Muscle of arm (tissue), 12 donors: Measurements from ENCODE around the gene ERBB4. TPM values are rescaled to one million over a fixed set of nuclear protein-coding genes. Genes with fewer than 3 reads are reported as not detected.

ENCODE experiments used
- DNase-seq: peaks from one replicate; pipeline ENCODE4 v3.0.0-alpha.2; 2013
- polyA plus RNA-seq, 12 donors: library from polyadenylated mRNA; unstranded; fragments of 120-200 nt; gene quantifications; one replicate each; pipeline ENCODE4 v1.2.1, GENCODE V29; 2013; ENCODE audit not compliant: insufficient read length in 12 of 12

The ERBB4 gene
- polyA plus RNA-seq, 12 donors: 3.1 to 16.0 (median 10.8) TPM; not detected in 1

DNA sequence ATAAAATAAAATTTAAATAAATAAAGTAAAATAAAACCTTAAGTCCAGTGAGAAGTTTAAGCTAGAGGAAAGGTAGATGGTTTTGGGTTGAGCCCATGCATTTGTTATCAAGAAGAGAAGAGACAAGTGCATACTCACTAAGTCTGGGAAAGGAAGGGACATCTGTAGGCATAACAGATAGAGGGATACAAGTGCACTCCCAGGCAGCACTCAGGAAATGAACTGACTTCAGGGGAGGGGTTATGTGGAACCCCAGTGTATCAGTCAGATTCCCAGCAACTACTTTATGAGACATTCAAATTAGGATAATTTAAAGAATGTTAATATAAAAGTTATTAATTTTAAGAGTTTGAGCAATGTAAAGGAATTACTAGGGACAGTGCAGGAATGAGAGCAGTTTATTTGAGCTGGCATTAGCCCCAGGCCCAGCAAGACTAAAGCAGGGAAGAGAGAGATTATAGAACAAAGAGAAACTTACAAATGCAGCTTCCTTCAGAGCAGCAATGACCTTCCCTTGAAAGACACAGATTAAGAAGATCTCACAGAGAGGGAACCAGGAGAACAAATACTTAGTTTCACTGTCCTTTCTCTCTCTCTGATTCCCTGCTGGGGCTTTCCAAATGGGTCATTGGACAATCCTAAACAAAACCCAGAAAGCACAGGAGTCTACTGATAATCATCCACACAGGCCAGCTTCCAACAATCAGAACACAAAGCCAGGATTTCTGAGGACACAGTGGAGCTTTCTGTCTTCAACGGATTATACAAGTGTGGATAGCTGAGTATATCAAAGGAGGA lies 109.7 kb downstream of the ERBB4 start:
- DNase-seq: no peak

DNA sequence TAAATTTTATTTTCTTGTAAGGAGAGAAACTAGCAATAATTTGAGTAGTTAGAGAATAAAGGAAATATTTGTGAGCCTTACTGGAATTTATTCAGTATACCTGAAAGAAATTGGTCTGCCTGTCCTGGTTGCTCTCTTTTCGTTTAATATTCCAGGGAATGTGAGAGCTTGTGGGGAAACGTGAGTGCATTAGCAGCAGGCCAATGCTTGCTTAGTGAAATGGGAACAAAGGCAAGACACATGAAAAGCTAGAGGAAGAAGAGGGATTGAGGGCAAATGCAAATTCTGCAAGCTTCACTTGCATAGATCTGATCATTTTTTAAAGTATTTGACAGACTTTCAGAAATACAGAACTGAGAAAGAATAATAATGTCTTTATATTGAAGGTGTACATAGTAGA lies 111.0 kb downstream of the ERBB4 start:
- DNase-seq: no peak

DNA sequence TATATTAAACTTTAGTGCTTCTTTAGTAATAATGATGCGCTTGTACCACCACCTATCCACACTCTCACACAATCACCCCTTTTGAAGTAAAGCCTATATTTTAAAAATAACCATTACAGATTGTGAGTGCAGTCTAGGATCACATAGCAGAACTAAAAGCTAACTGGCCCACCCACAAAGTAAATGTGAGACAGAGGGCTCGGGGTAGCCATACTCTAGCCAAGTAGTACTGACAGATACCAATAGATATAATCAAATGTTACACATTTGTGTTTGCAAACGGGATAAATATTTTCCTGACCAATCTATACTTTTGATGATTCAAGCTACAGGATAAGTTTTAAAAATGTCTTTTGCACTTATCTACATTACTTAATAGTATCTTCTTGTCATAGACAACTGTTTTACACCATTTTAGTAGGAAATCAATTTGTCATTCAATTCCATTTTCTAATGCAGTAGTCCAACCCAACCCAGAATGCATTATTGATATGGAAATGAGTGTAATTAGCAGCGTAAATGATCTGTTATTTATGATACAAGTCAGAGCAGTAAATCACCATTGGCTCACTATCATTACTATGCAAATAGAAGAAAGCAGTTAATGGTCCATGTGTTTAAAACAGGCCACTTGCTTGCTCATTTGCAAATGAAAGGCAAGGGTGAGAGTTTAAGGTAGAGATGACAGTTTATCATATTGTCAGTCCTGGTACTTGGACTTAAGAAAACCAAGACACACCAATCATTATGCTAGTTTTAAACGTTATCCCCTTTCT lies 111.8 kb downstream of the ERBB4 start:
- no peak for DNase-seq

DNA sequence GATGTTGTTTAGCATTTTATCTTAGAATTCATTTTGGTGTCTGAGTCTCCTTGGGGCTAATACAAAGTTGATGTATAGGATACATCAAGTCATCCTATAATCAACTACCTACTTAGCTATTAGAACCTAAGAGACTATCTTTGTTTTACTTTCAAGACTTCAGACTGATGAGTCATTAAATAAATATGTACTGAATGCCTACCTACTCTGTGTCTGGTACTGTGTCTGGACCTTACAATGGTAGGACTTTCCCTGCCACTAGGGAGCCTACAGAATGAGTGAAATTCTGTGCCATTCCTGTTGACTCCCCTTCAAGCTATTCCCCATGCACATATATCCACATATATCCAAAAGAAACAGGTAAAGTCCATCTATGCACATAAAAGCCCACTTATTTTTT lies 114.5 kb downstream of the ERBB4 start:
- DNase-seq: no peak

DNA sequence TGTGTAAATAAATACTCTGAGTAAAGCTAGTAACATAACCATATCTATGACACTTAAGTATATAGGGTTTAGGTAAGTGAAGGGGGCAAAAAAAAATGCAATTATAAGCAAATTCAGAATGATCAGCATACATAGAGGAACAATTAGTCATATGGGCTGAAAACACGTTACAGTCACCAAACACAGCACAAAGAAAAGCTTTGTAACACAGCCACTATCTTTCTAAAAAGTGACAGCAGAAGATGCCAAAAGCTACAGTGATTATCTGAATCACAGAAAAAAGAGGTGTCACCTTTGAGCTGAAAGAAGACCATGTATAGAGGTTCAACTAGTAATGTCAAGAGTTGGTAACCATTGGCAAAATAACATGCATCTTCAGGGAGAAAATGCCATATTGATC lies 115.5 kb downstream of the ERBB4 start:
- no peak for DNase-seq

DNA sequence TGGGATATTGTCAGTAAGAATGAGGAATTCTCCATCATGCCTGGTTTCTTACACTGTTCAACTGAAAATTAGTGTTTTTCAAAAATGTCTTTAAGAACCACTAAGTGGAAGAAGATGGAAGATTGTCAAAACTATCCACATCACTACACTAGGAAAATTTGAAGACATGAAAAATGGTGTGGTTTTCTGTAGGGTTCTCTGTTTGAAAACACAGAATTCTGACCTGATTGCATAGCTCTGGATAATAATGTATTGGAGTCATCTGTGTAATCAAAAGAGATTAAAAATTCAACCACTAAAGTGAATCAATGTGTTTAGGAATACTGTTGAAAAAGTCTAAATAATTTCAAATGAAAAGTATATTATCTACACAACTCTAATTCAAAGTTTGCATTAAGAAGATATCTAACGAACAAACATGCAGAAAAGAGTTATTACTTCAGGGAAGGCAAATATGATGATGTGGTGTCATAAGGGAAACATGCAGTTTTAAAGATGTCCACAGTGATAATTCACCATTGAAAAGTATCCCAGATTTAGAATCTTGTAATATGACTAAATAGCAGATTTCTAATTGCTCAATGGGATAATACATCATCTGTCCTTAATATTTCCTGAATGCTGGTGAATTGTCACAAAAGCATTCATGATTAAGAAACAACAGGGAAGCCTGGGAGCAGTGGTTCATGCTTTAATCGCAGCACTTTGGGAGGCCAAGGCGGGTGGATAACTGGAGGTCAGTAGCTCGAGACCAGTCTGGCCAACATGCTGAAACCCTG lies 116.9 kb downstream of the ERBB4 start:
- no peak for DNase-seq

DNA sequence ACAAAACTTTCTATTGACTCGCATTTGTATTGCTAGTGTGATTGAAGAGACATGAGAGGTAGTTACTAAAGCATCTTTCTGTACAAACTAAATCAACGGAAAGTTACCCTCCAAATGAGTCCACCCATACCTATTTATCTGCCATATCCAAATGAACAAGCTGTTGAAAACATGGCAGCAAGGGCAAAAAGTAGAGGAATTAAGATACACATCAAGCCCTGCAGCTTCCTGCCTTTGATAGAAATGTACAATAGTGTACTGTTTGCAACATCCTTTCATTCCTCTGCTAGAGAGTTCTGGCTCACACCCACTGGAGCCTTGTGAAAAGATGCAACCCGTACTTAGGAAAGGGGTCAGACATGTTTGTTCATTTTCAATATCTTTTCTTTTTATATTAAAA lies 122.5 kb downstream of the ERBB4 start:
- DNase-seq: no peak

DNA sequence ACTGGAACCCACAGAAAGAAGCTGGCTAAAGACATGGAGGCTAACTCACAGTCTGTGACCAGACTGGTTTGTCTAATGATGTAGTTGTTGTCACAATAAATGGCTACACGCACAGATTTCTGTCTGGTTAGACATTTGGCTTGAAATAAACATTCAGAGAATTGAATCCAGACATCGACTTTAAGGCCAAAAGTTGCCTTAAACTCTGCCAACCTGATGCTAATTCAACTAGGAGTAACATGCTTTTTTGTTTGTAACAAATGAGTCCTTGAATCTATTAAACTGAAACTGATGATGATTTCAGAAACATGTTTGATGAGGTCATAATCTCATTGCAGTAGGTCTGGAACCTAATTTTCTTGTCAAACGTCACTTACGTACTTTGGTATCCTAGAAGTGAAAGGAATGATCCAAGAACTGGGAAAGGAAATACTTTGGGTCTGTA lies 123.8 kb downstream of the ERBB4 start:
- DNase-seq: peak; percentile 31

DNA sequence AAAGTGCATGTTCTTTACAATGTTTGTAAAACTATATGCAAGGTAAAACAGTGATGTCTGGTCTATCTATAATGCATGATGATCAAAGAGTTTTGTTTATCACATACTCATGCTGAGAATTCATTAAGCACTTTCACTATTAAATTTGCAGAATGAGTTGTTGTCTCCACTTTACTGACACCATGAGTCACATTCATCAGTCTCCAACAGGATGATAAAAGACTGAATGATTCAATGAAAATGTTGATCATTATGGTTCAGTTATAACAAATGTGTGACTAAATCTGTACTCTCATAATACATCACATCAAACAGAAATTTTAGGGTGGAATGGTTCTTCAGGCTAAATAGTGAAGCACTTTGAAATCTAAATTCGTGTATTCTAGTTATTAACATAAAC lies 129.0 kb downstream of the ERBB4 start:
- no peak for DNase-seq

DNA sequence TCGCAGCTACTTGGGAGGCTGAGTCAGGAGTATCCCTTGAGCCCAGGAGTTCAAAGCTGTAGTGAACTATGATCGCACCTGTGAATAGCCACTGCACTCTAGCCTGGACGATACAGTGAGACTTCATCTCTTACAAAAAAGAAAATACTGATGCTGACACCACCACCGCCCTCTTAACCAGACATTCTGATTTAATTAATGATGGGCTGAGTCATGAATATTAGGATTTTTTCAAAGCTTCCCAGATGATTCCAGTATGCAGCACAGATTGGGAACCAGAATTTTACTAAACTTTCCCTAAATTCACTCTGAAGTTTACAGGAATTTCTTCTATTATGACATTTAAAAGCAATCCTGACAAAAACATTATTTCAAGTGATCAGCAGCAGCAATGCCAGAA lies 130.1 kb downstream of the ERBB4 start:
- DNase-seq: no peak

DNA sequence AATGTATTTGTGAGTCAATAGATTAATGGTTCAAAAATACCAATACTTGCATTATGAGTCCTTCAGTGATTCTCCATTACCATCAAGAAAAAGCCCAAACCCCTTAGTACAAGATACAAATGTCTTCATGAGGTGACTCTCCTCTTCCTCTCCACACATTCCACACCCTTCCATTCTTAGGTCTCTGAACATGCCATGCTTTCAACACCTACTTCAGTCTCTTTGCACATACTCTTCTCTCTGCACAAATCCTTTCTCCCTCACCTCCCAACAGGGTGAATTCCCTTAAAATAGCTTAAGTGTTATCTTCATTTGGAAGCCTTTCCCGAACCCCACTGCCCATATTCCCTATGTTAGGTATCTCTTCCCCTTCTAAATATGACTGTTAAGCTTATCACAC lies 131.9 kb downstream of the ERBB4 start:
- DNase-seq: no peak

DNA sequence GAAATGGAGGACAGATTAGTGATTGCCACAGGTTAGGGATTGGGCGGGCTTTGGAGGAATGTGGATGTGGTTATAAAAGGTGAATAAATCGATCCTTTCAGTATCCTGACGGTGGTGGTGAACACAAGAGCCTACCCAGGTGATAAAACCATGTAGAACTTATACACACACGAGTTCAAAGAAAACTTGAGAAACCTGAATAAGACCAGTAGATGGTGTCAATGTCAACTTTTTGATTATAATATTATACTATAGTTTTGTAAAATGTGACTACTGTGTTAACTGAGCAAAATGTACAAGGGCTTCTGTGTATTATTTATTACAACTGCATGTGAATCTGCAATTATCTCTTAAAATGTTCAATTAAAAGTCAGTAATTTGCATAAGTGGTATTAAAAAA lies 136.3 kb downstream of the ERBB4 start:
- DNase-seq: no peak

DNA sequence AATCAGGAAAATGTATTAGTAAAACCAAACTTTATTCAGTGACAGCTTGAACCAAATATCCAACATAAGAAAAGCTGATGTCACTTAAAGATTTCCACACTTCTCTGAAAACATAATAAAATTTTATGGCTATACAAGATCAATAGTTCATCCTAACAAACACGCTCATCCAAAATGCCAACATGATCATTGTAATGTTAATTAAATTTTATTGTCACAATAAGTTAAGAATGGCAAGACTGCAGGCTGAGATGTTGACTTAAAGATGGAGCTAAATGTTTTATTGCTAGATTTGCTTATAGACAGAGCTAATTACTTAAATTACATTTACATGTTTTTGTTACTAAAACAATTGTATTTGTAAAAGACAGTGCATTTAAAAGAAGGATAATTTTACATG lies 140.3 kb downstream of the ERBB4 start:
- DNase-seq: no peak

DNA sequence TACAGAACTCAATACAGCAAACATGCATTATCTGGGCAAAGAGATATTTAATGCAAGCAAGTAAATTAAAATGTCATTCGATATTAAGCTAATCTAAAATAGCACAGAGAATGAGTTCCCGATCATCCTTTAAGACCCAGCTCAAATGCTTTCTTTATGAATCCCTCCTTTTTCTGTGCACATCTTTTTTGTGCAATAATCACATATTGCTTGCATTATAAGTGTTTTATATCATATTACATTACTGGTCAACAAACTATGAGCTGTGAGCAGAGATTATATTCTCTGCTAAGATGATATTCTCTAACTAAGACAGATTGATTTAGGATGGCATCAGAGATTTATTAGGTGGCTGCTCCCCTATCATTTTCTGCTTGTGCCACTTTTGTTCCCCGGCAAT lies 146.1 kb downstream of the ERBB4 start:
- no peak for DNase-seq

DNA sequence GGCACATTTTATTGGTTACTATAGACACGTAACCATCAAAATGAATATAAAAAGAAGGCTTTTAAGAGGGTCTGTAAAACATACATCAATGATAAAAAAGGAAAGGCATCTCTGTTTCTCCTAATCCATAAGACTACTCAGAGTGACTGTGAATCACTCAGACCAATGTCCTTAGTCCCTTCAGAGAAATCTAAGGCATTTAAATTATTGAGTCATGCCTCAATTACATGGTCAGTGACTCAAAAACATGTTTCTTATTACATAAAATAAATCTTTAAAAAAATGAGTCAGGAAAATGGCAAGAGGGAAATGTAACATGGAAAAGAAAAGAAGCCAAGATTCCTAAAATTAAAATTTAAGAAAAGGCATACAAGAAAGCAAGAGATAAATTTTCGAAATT lies 146.6 kb downstream of the ERBB4 start:
- DNase-seq: no peak

DNA sequence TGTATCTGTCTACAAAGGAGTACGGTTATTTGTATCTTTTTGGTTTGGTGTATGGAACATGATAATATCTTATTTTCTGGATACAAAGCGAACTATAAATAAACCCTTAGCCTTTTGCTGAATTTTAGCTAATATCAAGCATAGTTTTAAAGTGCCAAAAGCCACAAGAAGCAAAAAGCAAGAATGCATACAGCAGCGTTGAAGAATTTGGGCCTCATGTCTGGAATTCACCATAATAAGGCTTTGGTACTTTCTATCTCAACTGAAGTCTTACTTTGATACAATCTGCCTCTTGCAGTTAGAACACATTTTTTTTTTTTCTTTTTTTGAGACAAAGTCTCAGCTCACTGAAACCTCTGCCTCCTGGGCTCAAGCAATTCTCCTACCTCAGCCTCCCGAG lies 151.5 kb downstream of the ERBB4 start:
- DNase-seq: no peak

DNA sequence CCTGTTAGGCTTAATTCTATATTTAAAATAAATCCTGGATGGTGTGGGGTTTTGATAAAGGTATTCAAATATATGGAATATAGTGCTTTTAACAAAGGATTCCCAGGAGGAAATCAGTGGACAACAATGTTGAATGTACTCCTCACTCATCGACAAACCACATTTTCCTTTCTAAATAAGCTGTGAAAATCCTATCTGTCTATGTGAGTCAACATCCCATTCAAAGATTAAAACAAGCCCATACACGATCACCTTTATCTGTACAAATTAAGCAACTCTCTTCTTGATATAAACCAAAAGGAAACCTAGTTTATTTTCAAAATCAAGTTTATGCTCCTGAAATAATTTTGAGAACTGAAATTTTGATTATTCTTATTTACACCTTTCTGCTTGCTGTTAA lies 153.4 kb downstream of the ERBB4 start:
- DNase-seq: no peak

DNA sequence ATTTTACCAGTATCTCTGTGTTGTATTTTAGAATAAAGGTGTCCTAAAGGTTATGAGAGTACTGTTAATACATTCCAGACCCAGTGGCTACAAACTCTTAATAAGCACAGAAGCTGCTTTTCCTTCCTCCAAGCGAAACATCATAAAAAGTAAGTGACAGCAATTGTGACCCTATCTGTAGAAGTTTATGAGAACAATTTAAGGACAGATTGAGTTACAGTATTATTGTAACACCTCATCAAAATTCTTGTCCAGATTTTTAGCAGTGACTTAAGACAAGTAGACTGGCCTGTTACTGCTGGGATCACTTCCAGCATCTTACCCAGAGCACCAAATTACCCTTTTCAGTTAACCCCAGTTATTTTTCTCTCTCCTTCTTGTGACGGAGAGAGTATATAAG lies 154.6 kb downstream of the ERBB4 start:
- DNase-seq: no peak

DNA sequence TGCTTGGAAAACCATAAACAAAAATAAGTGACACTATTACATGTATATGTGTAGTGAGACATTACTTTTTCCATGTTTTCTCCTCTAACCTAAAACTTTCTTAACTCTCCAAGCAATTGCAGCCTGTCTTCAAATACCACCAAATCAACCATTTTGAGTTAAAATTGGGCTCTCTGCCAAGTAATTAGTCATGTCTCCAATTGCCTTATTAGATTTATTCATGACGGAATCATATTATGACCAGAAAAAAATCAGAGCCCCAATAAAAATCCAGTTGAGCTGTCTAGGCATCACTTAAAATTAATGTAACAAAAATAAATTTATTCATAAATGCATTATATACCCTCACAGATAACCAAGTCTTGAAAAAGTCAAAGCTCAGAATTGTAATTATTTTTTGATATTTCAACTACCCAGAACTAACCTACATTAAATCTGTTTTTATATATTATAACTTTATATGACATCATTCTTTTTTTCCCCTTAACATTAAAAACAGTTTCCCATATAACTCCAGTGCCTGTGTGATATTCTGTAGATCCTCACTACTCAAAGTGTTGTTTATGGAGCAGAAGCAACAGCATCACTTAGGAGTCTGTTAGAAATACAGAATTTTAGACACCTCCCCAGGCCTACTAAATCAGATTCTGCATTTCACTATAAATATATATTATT lies 157.0 kb downstream of the ERBB4 start:
- no peak for DNase-seq

DNA sequence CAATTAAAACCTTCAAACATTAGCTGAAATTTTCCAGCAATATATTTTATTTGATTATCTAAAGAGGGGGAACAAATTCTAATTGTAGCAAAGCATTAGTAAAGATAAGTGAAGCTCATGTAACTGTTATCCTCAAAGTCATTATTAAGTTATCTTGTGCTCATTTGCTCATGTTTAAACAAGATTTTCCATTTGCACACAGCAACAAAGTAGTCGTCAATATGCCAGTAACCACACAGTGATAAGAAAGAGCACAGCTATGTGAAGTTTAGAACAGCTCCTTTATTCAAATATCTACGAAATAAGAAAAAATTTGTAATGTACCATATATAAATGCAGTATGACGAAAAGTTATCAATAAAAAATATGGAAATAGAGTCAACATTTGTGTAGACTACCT lies 159.5 kb downstream of the ERBB4 start:
- DNase-seq: no peak

DNA sequence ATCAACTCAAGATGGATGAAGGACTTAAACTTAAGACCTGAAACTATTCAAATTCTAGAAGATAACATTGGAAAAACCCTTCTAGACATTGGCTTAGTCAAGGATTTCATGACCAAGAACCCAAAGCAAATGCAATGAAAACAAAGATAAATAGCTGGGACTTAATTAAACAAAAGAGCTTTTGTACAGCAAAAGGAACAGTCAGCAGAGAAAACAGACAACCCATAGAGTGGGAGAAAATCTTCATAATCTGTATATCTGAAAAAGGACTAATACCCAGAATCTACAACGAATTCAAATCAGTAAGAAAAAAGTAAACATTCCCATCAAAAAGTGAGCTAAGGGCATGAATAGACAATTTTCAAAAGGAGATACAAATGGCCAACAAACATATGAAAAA lies 171.2 kb downstream of the ERBB4 start:
- DNase-seq: no peak
